ENCODE results near the gene NRG2.

DNA sequence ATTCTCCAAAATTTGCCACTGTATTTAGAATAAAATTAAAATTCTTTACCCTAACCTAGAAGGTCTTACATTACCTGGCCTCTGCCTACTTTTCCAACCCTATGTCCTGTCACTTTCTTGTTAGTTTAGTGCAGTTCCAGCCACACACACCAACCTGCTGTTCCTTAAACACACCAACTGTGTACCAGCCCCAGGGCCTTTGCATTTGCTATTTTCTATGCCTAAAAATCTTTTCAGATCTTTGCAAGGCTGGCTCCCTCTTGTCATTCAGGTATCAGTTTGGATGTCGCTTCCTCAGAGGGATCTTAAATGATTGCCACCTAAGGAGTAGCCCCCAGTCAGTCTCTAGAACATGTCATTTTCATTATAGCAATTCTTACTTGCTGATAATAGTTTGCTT, 17.7 kb upstream of the NRG2 start:
- no peak for TF ChIP-seq POLR2A (IDR thresholded peaks at IDR 0.05; ENCODE audit: borderline replicate concordance, extremely low read depth, insufficient read depth, insufficient read length)
- TF ChIP-seq EZH2 (IDR thresholded peaks at IDR 0.05), result no peak
- TF ChIP-seq, protein P1, sequence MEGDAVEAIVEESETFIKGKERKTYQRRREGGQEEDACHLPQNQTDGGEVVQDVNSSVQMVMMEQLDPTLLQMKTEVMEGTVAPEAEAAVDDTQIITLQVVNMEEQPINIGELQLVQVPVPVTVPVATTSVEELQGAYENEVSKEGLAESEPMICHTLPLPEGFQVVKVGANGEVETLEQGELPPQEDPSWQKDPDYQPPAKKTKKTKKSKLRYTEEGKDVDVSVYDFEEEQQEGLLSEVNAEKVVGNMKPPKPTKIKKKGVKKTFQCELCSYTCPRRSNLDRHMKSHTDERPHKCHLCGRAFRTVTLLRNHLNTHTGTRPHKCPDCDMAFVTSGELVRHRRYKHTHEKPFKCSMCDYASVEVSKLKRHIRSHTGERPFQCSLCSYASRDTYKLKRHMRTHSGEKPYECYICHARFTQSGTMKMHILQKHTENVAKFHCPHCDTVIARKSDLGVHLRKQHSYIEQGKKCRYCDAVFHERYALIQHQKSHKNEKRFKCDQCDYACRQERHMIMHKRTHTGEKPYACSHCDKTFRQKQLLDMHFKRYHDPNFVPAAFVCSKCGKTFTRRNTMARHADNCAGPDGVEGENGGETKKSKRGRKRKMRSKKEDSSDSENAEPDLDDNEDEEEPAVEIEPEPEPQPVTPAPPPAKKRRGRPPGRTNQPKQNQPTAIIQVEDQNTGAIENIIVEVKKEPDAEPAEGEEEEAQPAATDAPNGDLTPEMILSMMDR (IDR thresholded peaks at IDR 0.05 in 2 of 3, conservative IDR thresholded peaks at IDR 0.05 in 1 of 3; ENCODE audit: borderline replicate concordance in 1 of 3, insufficient read depth in 1 of 3, low read depth in 2 of 3, low read length in 2 of 3), result no peak
- no peak for TF ChIP-seq CBX3 (IDR thresholded peaks at IDR 0.05; ENCODE audit: low read depth)
- TF ChIP-seq POLR2AphosphoS5 (IDR thresholded peaks at IDR 0.05; ENCODE audit: low read depth, low read length), result no peak
- no peak for TF ChIP-seq YY1 (IDR thresholded peaks at IDR 0.05; ENCODE audit: extremely low read depth, insufficient replicate concordance, low read depth, low read length)
